Measurements from ENCODE around the gene LRRC4.

- TF ChIP-seq CTCF (conservative IDR thresholded peaks at IDR 0.05 in 1 of 2, IDR thresholded peaks at IDR 0.05 in 1 of 2; ENCODE audit: extremely low read depth in 1 of 2, insufficient read depth in 1 of 2, low read depth in 1 of 2, low read length in 2 of 2): peak; percentile 20 to 30
- no peak for TF ChIP-seq EZH2 (IDR thresholded peaks at IDR 0.05; ENCODE audit: borderline replicate concordance, low read length)
Observed at GRCh38 chr7:128031901-128032604, 816 bp upstream of the LRRC4 start.

Measured in mammary epithelial cell (primary cell).